HG02678 (cell line): ENCODE data around the gene BGLAP.
"Not testable (repeated sequence)": the region's sequence is repeated elsewhere in the genome, so short reads cannot be mapped to it uniquely, and the experiment has no call there.

Source experiments
- ATAC-seq: cut with Tn5 transposase; IDR thresholded peaks from one replicate; pipeline ENCODE4 v1.9.1; 2021; ENCODE audit warnings: mild to moderate bottlenecking, moderate library complexity; ENCODE audit not compliant: unreplicated experiment

Gene BGLAP

GRCh38 chr1:156241926-156242325 lies at the start of gene BGLAP:
Gene BGLAP, plus strand, starts transcription at chr1:156242184. Its CDS starts 48 bp downstream, at chr1:156242232.
- no peak for ATAC-seq

GRCh38 chr1:156193208-156193487 lies 48.8 kb upstream of the BGLAP start:
- ATAC-seq: no peak

- ATAC-seq: peak; percentile 96
Observed at GRCh38 chr1:156193488-156194299, 48.3 kb upstream of the BGLAP start, which contains the start of gene SLC25A44. Gene SLC25A44, plus strand, starts transcription at chr1:156194104. Its CDS starts 5,744 bp downstream, at chr1:156199848.

- peak; percentile 5 for ATAC-seq
Observed at GRCh38 chr1:156194300-156194652, 47.7 kb upstream of the BGLAP start.

- ATAC-seq: no peak
Observed at GRCh38 chr1:156195853-156196252, 46.1 kb upstream of the BGLAP start.

GRCh38 chr1:156196445-156196844 lies 45.5 kb upstream of the BGLAP start:
- no peak for ATAC-seq

- ATAC-seq: peak; percentile 44
Observed at GRCh38 chr1:156198831-156199349, 43.1 kb upstream of the BGLAP start.

GRCh38 chr1:156200044-156200443 lies 41.9 kb upstream of the BGLAP start:
- ATAC-seq: no peak

- no peak for ATAC-seq
Observed at GRCh38 chr1:156203331-156203730, 38.7 kb upstream of the BGLAP start.

- no peak for ATAC-seq
Observed at GRCh38 chr1:156204686-156205085, 37.3 kb upstream of the BGLAP start.

- ATAC-seq: no peak
Observed at GRCh38 chr1:156211243-156211642, 30.7 kb upstream of the BGLAP start.

- ATAC-seq: no peak
Observed at GRCh38 chr1:156212130-156212529, 29.9 kb upstream of the BGLAP start.

GRCh38 chr1:156212833-156213643 lies 28.9 kb upstream of the BGLAP start, which contains the start of gene PMF1:
Gene PMF1, plus strand, starts transcription at chr1:156213007. Its CDS starts 9 bp downstream, at chr1:156213016.
- peak; percentile 95 for ATAC-seq

GRCh38 chr1:156213644-156213966 lies 28.4 kb upstream of the BGLAP start:
- peak; percentile 1 for ATAC-seq

GRCh38 chr1:156214024-156214748 lies 27.8 kb upstream of the BGLAP start:
- ATAC-seq: no peak

GRCh38 chr1:156216361-156217086 lies 25.5 kb upstream of the BGLAP start:
- not testable (repeated sequence) for ATAC-seq

- ATAC-seq: no peak
Observed at GRCh38 chr1:156217871-156218270, 24.1 kb upstream of the BGLAP start.

GRCh38 chr1:156220226-156220625 lies 21.8 kb upstream of the BGLAP start:
- no peak for ATAC-seq

GRCh38 chr1:156221986-156222692 lies 19.8 kb upstream of the BGLAP start:
- no peak for ATAC-seq

- no peak for ATAC-seq
Observed at GRCh38 chr1:156225677-156226014, 16.3 kb upstream of the BGLAP start.
